Naive B cell (primary cell): Measurements from ENCODE around the gene CDH22. TPM values are rescaled to one million over a fixed set of nuclear protein-coding genes. Genes with fewer than 3 reads are reported as not detected.

ENCODE experiments used
- ATAC-seq, 2 donors: fragments of 150-1000 bp; cut with Tn5 transposase; 2 replicates each; pipeline ENCODE4 v1.10.0; 2021; ENCODE audit warnings: low read depth in 2 of 2, mild to moderate bottlenecking in 2 of 2, moderate library complexity in 2 of 2
- DNase-seq: peaks from one replicate; pipeline ENCODE4 v3.0.0; 2022
- H3K27ac Mint-ChIP-seq, 6 donors: one replicate each; pipeline ENCODE4 v1.8.0; 2020 to 2022; ENCODE audit warnings: mild to moderate bottlenecking in 6 of 6, mixed read lengths in 6 of 6, moderate library complexity in 5 of 6, inconsistent platforms in 2 of 6
- H3K27me3 Mint-ChIP-seq, 3 donors: one replicate each; pipeline ENCODE4 v1.8.0; 2021 to 2022; ENCODE audit warnings: mixed read lengths in 3 of 3, mild to moderate bottlenecking in 1 of 3
- H3K36me3 Mint-ChIP-seq, 2 donors: one replicate each; pipeline ENCODE4 v1.8.0; 2020 to 2022; ENCODE audit warnings: mixed read lengths in 2 of 2, inconsistent platforms in 1 of 2, mild to moderate bottlenecking in 1 of 2
- H3K4me1 Mint-ChIP-seq, 3 donors: one replicate each; pipeline ENCODE4 v1.8.0; 2020 to 2022; ENCODE audit warnings: mixed read lengths in 3 of 3, inconsistent platforms in 1 of 3, mild to moderate bottlenecking in 1 of 3, moderate library complexity in 1 of 3
- H3K4me3 Mint-ChIP-seq, 8 donors: one replicate each; pipeline ENCODE4 v1.8.0; 2020 to 2022; ENCODE audit warnings: mild to moderate bottlenecking in 8 of 8, mixed read lengths in 8 of 8, moderate library complexity in 8 of 8, inconsistent platforms in 2 of 8
- H3K9me3 Mint-ChIP-seq, 7 donors: one replicate each; pipeline ENCODE4 v1.8.0; 2020 to 2022; ENCODE audit warnings: mixed read lengths in 7 of 7, mild to moderate bottlenecking in 5 of 7, inconsistent platforms in 2 of 7, moderate library complexity in 1 of 7
- polyA plus RNA-seq, 6 donors: library from polyadenylated mRNA; unstranded; fragments of 300-500 nt; fragmentation: Illumina TruSeq; gene quantifications; one replicate each; pipeline ENCODE4 v1.2.3, GENCODE V29; 2021; ENCODE audit warnings: low read depth in 6 of 6

CDH22 gene
- polyA plus RNA-seq, 6 donors from 2014 or later, result not detected

- H3K27me3 Mint-ChIP-seq, result peaks cover 43 to 63% (median 56%) of the 10 kb centered on the region in 3 donors
- H3K4me3 Mint-ChIP-seq, result no peak overlapping the region
- no peak for DNase-seq
- no peaks in the 10 kb centered on the region for H3K36me3 Mint-ChIP-seq
- no peak overlapping the region for H3K27ac Mint-ChIP-seq
- ATAC-seq, result no peak
- H3K4me1 Mint-ChIP-seq, result no peaks in the 10 kb centered on the region
- H3K9me3 Mint-ChIP-seq, result peaks cover 0 to 5% (median 0%) of the 10 kb centered on the region in 7 donors
Observed at GRCh38 chr20:46212252-46212651, 96.0 kb downstream of the CDH22 start.

- Mint-ChIP-seq H3K4me1 (peaks cover 3 to 4% (median 3%) of the 10 kb centered on the region in 3 donors), H3K4me3 (no peak overlapping the region), H3K27me3 (peaks cover 44 to 65% (median 63%) of the 10 kb centered on the region in 3 donors), H3K9me3 (peaks cover 0 to 5% (median 0%) of the 10 kb centered on the region in 7 donors), H3K27ac (no peak overlapping the region), H3K36me3 (no peaks in the 10 kb centered on the region)
- DNase-seq (no peak), ATAC-seq (no peak)
Observed at GRCh38 chr20:46211331-46211722, 97.0 kb downstream of the CDH22 start.

GRCh38 chr20:46210672-46211330 lies 97.5 kb downstream of the CDH22 start:
- ATAC-seq (no peak), DNase-seq (no peak)
- Mint-ChIP-seq H3K36me3 (no peaks in the 10 kb centered on the region), H3K4me3 (no peak overlapping the region), H3K4me1 (peaks cover 3 to 9% (median 7%) of the 10 kb centered on the region in 3 donors), H3K27me3 (peaks cover 49 to 67% (median 63%) of the 10 kb centered on the region in 3 donors), H3K9me3 (peaks cover 0 to 5% (median 0%) of the 10 kb centered on the region in 7 donors), H3K27ac (no peak overlapping the region)

- ATAC-seq (no peak), DNase-seq (no peak)
- Mint-ChIP-seq H3K36me3 (no peaks in the 10 kb centered on the region), H3K27me3 (peaks cover 51 to 62% (median 57%) of the 10 kb centered on the region in 3 donors), H3K4me3 (no peak overlapping the region), H3K4me1 (peaks cover 3 to 12% (median 9%) of the 10 kb centered on the region in 3 donors), H3K9me3 (peaks cover 0 to 5% (median 0%) of the 10 kb centered on the region in 7 donors), H3K27ac (no peak overlapping the region)
Observed at GRCh38 chr20:46209930-46210671, 98.2 kb downstream of the CDH22 start.

GRCh38 chr20:46207793-46208192 lies 100.5 kb downstream of the CDH22 start:
- no peak for DNase-seq
- Mint-ChIP-seq H3K27ac (no peak overlapping the region), H3K4me1 (peaks cover 3 to 12% (median 9%) of the 10 kb centered on the region in 3 donors), H3K36me3 (no peaks in the 10 kb centered on the region), H3K9me3 (no peaks in the 10 kb centered on the region), H3K27me3 (peaks cover 45 to 56% (median 51%) of the 10 kb centered on the region in 3 donors), H3K4me3 (no peak overlapping the region)
- no peak for ATAC-seq

GRCh38 chr20:46206992-46207549 lies 101.2 kb downstream of the CDH22 start:
- H3K4me3 Mint-ChIP-seq, result no peak overlapping the region
- H3K27me3 Mint-ChIP-seq, result peaks cover 43 to 55% (median 51%) of the 10 kb centered on the region in 3 donors
- ATAC-seq (no peak), DNase-seq (no peak)
- H3K4me1 Mint-ChIP-seq, result peaks cover 3 to 12% (median 9%) of the 10 kb centered on the region in 3 donors
- no peak overlapping the region for H3K27ac Mint-ChIP-seq
- H3K36me3 Mint-ChIP-seq, result no peaks in the 10 kb centered on the region
- H3K9me3 Mint-ChIP-seq, result no peaks in the 10 kb centered on the region

- H3K27me3 Mint-ChIP-seq, result peaks cover 47 to 58% (median 53%) of the 10 kb centered on the region in 3 donors
Observed at GRCh38 chr20:46206025-46206424, 102.3 kb downstream of the CDH22 start.

GRCh38 chr20:46205349-46205748 lies 102.9 kb downstream of the CDH22 start:
- peaks cover 3 to 12% (median 9%) of the 10 kb centered on the region in 3 donors for H3K4me1 Mint-ChIP-seq
- ATAC-seq, result no peak
- no peaks in the 10 kb centered on the region for H3K36me3 Mint-ChIP-seq
- peaks cover 0 to 2% (median 0%) of the 10 kb centered on the region in 7 donors for H3K9me3 Mint-ChIP-seq
- no peak for DNase-seq
- peaks cover 44 to 62% (median 56%) of the 10 kb centered on the region in 3 donors for H3K27me3 Mint-ChIP-seq
- no peak overlapping the region for H3K4me3 Mint-ChIP-seq
- H3K27ac Mint-ChIP-seq, result no peak overlapping the region

More at GRCh38 chr20:46206025-46206424, 102.3 kb downstream of the CDH22 start:
- no peak for DNase-seq
- Mint-ChIP-seq H3K36me3 (no peaks in the 10 kb centered on the region), H3K4me1 (peaks cover 3 to 12% (median 9%) of the 10 kb centered on the region in 3 donors), H3K4me3 (no peak overlapping the region), H3K9me3 (peaks cover 0 to 2% (median 0%) of the 10 kb centered on the region in 7 donors), H3K27ac (peak overlapping the region in 1 of 6 donors; percentile 82)
- ATAC-seq, result no peak

- ATAC-seq (no peak), DNase-seq (no peak)
- H3K4me1 Mint-ChIP-seq, result peaks cover 3 to 12% (median 9%) of the 10 kb centered on the region in 3 donors
- H3K27me3 Mint-ChIP-seq, result peaks cover 44 to 67% (median 60%) of the 10 kb centered on the region in 3 donors
- peaks cover 0 to 2% (median 0%) of the 10 kb centered on the region in 7 donors for H3K9me3 Mint-ChIP-seq
- H3K36me3 Mint-ChIP-seq, result no peaks in the 10 kb centered on the region
- H3K4me3 Mint-ChIP-seq, result no peak overlapping the region
- H3K27ac Mint-ChIP-seq, result no peak overlapping the region
Observed at GRCh38 chr20:46204594-46205186, 103.6 kb downstream of the CDH22 start.

GRCh38 chr20:46203510-46203837 lies 104.8 kb downstream of the CDH22 start:
- Mint-ChIP-seq H3K27ac (peak overlapping the region in 1 of 6 donors; percentile 13), H3K27me3 (peaks cover 41 to 69% (median 60%) of the 10 kb centered on the region in 3 donors), H3K4me1 (peaks cover 5 to 12% (median 9%) of the 10 kb centered on the region in 3 donors), H3K9me3 (peaks cover 0 to 6% (median 0%) of the 10 kb centered on the region in 7 donors), H3K4me3 (no peak overlapping the region), H3K36me3 (peaks cover 0 to 5% of the 10 kb centered on the region in 2 donors)
- DNase-seq (no peak), ATAC-seq (no peak)

GRCh38 chr20:46202766-46203509 lies 105.4 kb downstream of the CDH22 start:
- no peak overlapping the region for H3K4me3 Mint-ChIP-seq
- H3K27ac Mint-ChIP-seq, result no peak overlapping the region
- H3K9me3 Mint-ChIP-seq, result peaks cover 0 to 6% (median 0%) of the 10 kb centered on the region in 7 donors
- DNase-seq, result no peak
- peaks cover 36 to 69% (median 60%) of the 10 kb centered on the region in 3 donors for H3K27me3 Mint-ChIP-seq
- ATAC-seq, result no peak
- H3K36me3 Mint-ChIP-seq, result peaks cover 0 to 5% of the 10 kb centered on the region in 2 donors
- peaks cover 5 to 12% (median 9%) of the 10 kb centered on the region in 3 donors for H3K4me1 Mint-ChIP-seq

- no peak for ATAC-seq
- H3K9me3 Mint-ChIP-seq, result peaks cover 0 to 6% (median 0%) of the 10 kb centered on the region in 7 donors
- no peak overlapping the region for H3K27ac Mint-ChIP-seq
- peaks cover 0 to 5% of the 10 kb centered on the region in 2 donors for H3K36me3 Mint-ChIP-seq
- peaks cover 2 to 3% (median 3%) of the 10 kb centered on the region in 3 donors for H3K4me1 Mint-ChIP-seq
- no peak overlapping the region for H3K4me3 Mint-ChIP-seq
- no peak for DNase-seq
- peaks cover 32 to 72% (median 63%) of the 10 kb centered on the region in 3 donors for H3K27me3 Mint-ChIP-seq
Observed at GRCh38 chr20:46200582-46201570, 107.4 kb downstream of the CDH22 start.
